Keratinocyte (primary cell): ENCODE data around the gene SOCS3.

ENCODE experiments used
- EZH2 ChIP-seq: IDR thresholded peaks from one replicate; pipeline ENCODE4 v1.6.1; 2012; ENCODE audit warnings: inconsistent platforms, mild to moderate bottlenecking, low read length, moderate library complexity
- TF ChIP-seq, protein P1 (sequence below), 3 experiments: IDR thresholded peaks in 1 of 3; conservative IDR thresholded peaks in 1 of 3; optimal IDR thresholded peaks in 1 of 3; 2 replicates in 2 of 3; 3 replicates in 1 of 3; pipeline versions ENCODE3 to v1.5.1; 2011; ENCODE audit warnings: low read length in 3 of 3, mild to moderate bottlenecking in 3 of 3, moderate library complexity in 2 of 3, control low read depth in 1 of 3, inconsistent platforms in 1 of 3; ENCODE audit not compliant: insufficient read depth in 2 of 3; ENCODE audit errors: extremely low read depth in 1 of 3

DNA sequence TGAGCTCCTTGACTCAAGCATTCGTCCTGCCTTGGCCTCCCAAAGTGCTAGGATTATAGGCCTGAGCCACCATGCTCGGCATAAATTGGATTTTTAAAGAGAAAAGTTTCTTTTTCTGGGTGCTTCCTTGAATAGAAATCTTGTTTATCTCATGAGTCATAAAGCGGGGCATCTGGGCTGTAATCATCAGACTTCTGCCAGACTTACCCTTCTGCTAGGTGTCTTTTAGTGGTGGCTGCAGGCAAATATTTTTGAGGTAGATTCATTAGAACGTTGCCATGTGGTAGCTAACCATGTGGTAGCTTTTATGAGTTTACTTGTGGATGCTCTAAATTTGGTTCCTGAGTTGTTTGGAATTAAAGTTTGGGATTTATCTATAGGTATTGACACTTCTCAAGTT, 32.0 kb upstream of the SOCS3 start:
- TF ChIP-seq, protein P1, sequence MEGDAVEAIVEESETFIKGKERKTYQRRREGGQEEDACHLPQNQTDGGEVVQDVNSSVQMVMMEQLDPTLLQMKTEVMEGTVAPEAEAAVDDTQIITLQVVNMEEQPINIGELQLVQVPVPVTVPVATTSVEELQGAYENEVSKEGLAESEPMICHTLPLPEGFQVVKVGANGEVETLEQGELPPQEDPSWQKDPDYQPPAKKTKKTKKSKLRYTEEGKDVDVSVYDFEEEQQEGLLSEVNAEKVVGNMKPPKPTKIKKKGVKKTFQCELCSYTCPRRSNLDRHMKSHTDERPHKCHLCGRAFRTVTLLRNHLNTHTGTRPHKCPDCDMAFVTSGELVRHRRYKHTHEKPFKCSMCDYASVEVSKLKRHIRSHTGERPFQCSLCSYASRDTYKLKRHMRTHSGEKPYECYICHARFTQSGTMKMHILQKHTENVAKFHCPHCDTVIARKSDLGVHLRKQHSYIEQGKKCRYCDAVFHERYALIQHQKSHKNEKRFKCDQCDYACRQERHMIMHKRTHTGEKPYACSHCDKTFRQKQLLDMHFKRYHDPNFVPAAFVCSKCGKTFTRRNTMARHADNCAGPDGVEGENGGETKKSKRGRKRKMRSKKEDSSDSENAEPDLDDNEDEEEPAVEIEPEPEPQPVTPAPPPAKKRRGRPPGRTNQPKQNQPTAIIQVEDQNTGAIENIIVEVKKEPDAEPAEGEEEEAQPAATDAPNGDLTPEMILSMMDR (optimal IDR thresholded peaks at IDR 0.05 in 1 of 3, IDR thresholded peaks at IDR 0.05 in 1 of 3, conservative IDR thresholded peaks at IDR 0.05 in 1 of 3; ENCODE audit: extremely low read depth in 1 of 3, insufficient read depth in 2 of 3, low read length in 3 of 3): no peak
- TF ChIP-seq EZH2: no peak
